GM19023 (cell line): ENCODE data around the gene ATP5F1D.

Source experiments
- ATAC-seq: cut with Tn5 transposase; IDR thresholded peaks from one replicate; pipeline ENCODE4 v1.9.1; 2021; ENCODE audit warnings: mild to moderate bottlenecking, moderate library complexity; ENCODE audit not compliant: unreplicated experiment

The ATP5F1D gene

GRCh38 chr19:1278713-1279660 is 37.4 kb downstream of the ATP5F1D start:
- no peak for ATAC-seq

- no peak for ATAC-seq
Observed at GRCh38 chr19:1279782-1280341, 38.3 kb downstream of the ATP5F1D start.

- no peak for ATAC-seq
Observed at GRCh38 chr19:1280636-1281568, 39.4 kb downstream of the ATP5F1D start.

- ATAC-seq = no peak
Observed at GRCh38 chr19:1281569-1282287, 40.2 kb downstream of the ATP5F1D start.

GRCh38 chr19:1282588-1283206 is 41.1 kb downstream of the ATP5F1D start:
- ATAC-seq = no peak

- ATAC-seq = no peak
Observed at GRCh38 chr19:1283207-1283916, 41.8 kb downstream of the ATP5F1D start.

GRCh38 chr19:1283917-1284292 is 42.4 kb downstream of the ATP5F1D start:
- ATAC-seq = no peak

- ATAC-seq = no peak
Observed at GRCh38 chr19:1284293-1284978, 42.9 kb downstream of the ATP5F1D start.

GRCh38 chr19:1284979-1285736 is 43.6 kb downstream of the ATP5F1D start:
- ATAC-seq = no peak

GRCh38 chr19:1285737-1286360 is 44.3 kb downstream of the ATP5F1D start, which contains the start of gene EFNA2:
Gene EFNA2, plus strand, starts transcription at chr19:1285873. Its CDS starts 296 bp downstream, at chr19:1286169.
- ATAC-seq = no peak

- ATAC-seq = no peak
Observed at GRCh38 chr19:1286487-1287353, 45.2 kb downstream of the ATP5F1D start.

GRCh38 chr19:1287354-1288225 is 46.0 kb downstream of the ATP5F1D start:
- no peak for ATAC-seq

GRCh38 chr19:1288226-1288612 is 46.7 kb downstream of the ATP5F1D start:
- ATAC-seq = no peak

- ATAC-seq = no peak
Observed at GRCh38 chr19:1288833-1289685, 47.5 kb downstream of the ATP5F1D start.

GRCh38 chr19:1289686-1290025 is 48.1 kb downstream of the ATP5F1D start:
- no peak for ATAC-seq
